Cardiac septum (tissue), 1 donor: ENCODE results near the gene ARHGDIG. TPM values are rescaled to one million over a fixed set of nuclear protein-coding genes. Genes with fewer than 3 reads are reported as not detected.

Experiments
- DNase-seq: peaks from one replicate; pipeline ENCODE4 v3.0.0-alpha.2; 2020; ENCODE audit warnings: low spot score
- intact Hi-C: fragments of 100-400 bp; cut with DNase I; formaldehyde crosslinking; loops from one replicate; pipeline ENCODE4 v1.14.0; 2022
- total RNA-seq: library from RNA; stranded (reverse); fragmentation: NEBNext Ultra II Directional; extraction: Animal tissue kit (Norgen Biotek cat#: 25700); gene quantifications from one replicate; pipeline ENCODE4 v1.2.1, GENCODE V29; 2021
- donor health status: DM: no; HTN: no; CAD: no.

Gene ARHGDIG
- total RNA-seq, 1 donor from 2014 or later, result 2.8 TPM

DNA sequence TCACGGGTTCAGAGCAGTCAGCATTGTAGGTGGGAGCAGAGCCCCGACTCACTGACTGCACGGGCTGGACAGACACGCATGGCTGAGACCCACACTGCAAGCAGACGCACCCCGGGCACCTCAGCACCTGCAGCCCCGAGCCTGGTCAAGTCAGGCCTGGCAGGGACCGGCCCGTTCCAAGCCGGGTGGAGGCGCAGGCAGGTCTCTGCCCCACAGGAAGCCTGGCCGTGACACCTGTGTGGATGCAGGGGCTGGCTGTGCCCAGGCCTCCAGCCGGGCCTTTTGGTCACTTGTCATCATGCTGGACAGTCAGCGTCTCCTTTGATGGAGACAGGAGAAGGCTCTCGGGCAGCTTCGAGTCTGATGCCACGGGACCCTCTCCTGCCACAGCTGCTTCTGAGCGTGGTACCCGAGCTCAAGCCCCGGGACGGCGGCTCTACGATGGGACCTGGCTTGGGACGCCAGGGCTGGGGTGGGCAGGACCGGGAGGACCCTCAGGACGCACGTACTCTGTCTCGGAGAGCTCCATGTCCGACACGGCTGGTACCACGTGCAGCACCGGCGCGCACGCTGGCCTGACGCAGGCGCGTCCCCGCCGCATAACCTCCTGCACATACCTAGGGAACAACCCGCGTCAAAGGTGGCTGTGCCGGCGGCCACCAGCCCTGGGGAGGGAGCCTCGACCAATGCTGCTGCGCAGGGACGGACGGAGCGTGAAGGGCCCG lies 10.5 kb downstream of the ARHGDIG start:
- no peak for DNase-seq
- intact Hi-C loops, result no loop called here

- intact Hi-C loops, result no loop called here
- no peak for DNase-seq
Observed at GRCh38 chr16:291539-291938, 11.1 kb downstream of the ARHGDIG start.

- DNase-seq, result no peak
Observed at GRCh38 chr16:293043-293775, 12.8 kb downstream of the ARHGDIG start.

GRCh38 chr16:296276-296675 lies 15.9 kb downstream of the ARHGDIG start:
- no peak for DNase-seq

More at GRCh38 chr16:293043-293775, 12.8 kb downstream of the ARHGDIG start:
- intact Hi-C loops, result no loop called here

GRCh38 chr16:296806-297510 lies 16.6 kb downstream of the ARHGDIG start:
- intact Hi-C loops, result no loop called here
- DNase-seq, result no peak

More at GRCh38 chr16:296276-296675, 15.9 kb downstream of the ARHGDIG start:
- intact Hi-C loops, result no loop called here

DNA sequence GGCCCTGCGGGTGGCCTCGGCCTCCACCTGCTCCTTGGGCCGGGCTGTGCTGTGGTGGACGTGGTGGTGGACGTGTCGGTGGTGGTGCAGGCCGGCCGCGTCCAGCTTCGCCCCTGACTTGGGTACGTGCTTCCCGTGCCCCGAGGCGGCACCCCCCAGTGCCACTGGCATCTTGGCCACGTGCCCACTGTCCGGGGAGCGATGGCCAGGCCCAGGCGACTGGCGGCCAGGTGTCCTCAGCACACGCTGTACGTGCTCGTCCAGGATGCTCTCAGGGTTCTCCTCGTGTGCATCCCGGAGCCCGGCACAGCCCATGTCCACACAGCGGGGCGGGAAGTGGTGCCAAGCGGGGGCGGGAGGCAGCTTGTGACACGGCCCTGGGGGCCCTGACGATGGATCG lies 17.4 kb downstream of the ARHGDIG start:
- DNase-seq, result no peak
- intact Hi-C loops, result no loop called here

DNA sequence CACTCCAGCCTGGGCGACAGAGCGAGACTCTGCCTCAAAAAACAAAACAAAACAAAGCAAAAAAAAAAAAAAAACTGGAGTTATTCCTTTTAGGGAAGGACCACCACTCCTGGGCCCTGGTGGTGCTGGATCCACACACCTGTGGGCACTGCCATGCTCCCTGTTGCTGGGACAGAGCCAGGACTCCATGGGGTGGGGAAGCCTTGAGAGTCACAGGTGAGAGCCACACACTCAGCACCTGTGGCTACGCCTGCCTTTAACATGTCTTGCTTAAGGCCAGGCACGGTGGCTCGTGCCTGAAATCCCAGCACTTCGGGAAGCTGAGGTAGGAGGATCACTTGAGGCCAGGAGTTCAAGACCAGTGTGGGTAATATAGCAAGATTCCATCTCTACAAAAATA lies 20.8 kb downstream of the ARHGDIG start:
- DNase-seq, result no peak

GRCh38 chr16:301950-302349 lies 21.6 kb downstream of the ARHGDIG start:
- intact Hi-C loops, result no loop called here
- DNase-seq, result no peak

More for the DNA sequence above, 20.8 kb downstream of the ARHGDIG start:
- intact Hi-C loops, result no loop called here

GRCh38 chr16:303760-304505 lies 23.5 kb downstream of the ARHGDIG start:
- intact Hi-C loops, result no loop called here
- no peak for DNase-seq

DNA sequence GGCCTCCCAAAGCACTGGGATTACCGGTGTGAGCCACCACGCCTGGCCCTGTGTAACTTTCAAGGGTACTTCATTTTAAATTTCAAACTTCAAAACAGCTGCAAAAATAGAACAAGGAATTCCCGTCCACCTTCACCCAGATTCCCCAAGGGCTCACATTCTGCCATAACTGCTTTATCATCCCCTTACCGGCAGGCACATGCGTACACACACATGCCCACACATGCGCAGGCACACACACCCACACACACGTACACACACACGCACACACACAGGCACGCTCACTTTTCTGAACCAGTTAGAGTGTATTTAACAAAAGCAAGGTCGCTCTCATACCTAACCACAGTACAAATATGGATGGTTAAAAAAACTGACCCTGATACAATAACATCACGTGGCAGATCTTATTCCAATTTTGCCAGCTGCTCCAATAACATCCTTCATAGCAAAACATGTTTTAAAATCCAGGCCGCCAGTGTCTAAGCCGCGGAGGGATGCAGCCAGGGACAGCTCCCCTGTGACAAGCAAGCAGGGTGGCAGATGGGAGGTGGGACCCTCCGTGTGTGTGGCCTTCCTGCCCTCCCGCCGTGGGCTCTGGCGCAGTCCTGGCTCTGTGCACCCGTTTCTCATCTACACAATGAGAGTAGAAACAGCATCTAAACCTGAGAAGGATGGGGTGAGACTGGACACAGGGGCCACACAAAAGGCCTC lies 25.7 kb downstream of the ARHGDIG start:
- intact Hi-C loops, result no loop called here
- no peak for DNase-seq

DNA sequence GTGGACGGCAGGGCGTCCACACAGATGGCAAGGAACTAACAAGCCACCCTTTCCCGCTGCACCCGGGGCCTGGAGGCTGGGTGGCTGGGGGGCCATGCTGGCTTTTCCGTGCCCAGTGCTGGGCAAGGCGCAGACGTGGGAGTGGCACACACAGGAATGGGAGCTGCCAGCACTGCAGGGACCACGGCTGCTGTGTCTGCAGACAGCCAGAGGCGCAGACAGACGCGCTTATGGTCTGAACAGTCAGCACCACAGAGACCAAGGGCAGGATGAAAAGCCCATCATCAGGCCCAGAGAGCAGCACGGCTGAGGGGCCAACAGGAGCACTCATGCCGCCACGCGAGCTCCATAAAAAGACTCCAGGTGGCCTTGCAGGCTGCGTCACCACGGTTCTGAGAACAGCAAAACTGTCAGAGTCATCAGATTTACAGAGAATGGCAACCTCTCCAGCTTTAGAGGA lies 26.6 kb downstream of the ARHGDIG start:
- DNase-seq, result no peak

DNA sequence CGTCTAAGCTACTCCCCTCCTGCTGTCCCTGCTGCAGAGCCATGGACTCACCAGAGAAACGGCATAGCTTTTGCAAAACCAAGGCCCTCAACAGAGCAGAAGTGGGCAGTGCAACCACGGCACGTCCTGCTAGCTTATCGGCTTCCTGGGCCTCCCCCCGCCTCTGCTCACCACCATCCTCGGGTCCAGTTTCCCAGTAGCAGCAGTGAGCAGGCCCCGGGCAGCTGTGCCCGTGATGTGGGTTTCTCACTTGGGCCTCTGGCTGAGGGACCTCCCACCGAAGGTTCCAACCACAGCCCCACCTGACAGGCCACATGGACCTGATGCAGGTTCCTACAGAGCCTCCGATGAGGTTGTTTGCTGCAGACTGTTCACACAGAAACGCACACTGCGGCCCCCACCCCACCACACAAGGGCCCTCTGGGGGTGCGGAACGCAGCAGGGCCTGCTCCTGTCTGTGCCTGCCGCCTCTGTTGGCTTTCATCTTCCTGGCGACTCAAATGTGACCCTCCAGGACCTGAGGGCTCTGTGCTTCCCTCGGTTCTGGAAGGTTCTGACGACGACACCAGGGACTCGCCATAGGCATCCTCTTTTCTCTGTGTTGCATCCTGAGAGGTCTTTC lies 27.4 kb downstream of the ARHGDIG start:
- DNase-seq, result no peak
- intact Hi-C loops, result no loop called here

More for the DNA sequence above, 26.6 kb downstream of the ARHGDIG start:
- intact Hi-C loops, result no loop called here

DNA sequence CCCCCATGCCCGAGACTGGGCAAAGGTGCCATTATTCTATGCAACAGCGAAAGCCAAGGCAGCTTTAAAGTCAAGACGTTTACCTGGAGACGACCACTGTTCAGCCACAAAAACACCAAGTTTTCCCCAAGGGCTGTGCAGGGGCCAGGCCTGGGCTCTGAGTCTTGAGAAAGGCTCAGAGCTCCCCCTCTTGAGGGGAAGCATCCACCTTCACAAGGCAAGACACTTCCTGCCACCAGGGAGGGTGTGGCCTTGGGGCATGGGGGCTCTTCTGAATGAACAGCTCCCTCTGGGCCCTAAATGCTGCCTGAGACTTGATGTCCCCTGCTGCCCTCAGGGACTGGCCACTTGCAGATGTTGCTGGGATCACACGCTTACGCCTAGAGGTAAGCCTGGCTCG lies 29.1 kb downstream of the ARHGDIG start:
- no peak for DNase-seq
- intact Hi-C loops, result no loop called here

DNA sequence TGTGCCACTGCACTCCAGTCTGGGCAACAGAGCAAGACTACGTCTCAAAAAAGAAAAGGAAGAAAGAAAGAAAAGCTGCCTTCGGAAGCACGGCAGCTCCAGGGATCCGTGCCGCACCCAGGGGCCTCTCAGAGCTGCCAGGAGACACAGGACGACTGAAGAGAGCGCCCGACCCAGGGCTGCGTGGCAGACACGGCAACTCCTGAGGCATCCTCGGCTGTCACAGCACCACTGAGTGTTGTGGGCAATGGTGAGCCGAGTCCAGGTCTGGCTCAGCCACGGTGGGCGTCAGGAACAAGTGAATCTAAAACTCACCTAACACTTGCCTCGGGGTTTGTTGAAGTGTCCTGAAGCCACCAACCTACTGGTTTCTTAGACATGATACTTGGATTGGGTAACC lies 31.3 kb downstream of the ARHGDIG start:
- no peak for DNase-seq
- intact Hi-C loops, result no loop called here

DNA sequence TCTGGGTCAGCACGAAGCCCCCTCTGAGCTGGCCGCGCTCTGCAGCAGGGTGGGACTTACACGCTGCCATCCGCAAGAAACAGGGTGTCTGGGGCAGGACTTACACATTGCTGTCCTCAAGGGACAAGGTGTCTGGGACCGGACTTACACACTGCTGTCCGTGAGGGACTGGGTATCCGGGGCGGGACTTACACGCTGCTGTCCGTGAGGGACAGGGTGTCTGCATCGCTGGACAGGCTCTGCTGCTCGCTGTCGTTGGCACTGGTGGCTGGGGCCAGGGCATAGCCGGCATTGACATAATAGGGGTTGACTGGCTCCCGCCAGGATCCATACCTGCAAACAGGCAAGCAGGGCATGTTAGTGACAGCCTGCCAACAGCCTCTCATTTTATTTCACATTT lies 34.0 kb downstream of the ARHGDIG start:
- no peak for DNase-seq
- intact Hi-C loops, result no loop called here

DNA sequence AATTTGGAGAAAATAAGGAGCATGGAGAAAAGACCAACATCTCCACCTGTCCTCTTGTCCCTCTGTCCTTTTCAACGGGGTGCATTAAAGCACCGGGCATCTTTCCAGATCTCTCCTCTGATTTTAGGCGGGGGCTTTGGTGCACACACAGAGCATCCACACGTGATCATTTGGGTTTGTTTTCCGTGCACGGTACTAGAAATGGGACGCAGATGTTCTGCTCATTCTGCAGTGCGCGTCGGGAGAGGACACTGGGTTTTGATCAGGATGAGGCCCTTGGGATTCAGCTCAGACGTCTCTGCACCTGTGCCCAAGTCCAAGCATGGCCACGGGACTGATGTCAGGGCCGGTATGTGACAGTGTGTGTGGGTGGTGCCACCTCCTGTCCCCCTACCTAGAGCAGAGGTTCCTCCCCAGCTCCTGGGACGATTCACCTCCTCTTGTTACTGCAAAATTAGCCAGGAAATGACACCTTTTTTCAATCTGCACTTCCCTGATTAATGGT lies 34.5 kb downstream of the ARHGDIG start:
- intact Hi-C loops, result no loop called here
- no peak for DNase-seq

GRCh38 chr16:316741-317464 lies 36.5 kb downstream of the ARHGDIG start:
- DNase-seq, result no peak
- intact Hi-C loops, result no loop called here

GRCh38 chr16:317583-317982 lies 37.2 kb downstream of the ARHGDIG start:
- no peak for DNase-seq
- intact Hi-C loops, result no loop called here
